Lung (tissue), 12 donors: Measurements from ENCODE around the gene ANKRD33B. TPM values are rescaled to one million over a fixed set of nuclear protein-coding genes. Genes with fewer than 3 reads are reported as not detected.

Experiments used
- ATAC-seq: fragments of 200-7000 bp; cut with Tn5 transposase; one replicate; pipeline ENCODE4 v1.9.1; 2020; ENCODE audit warnings: moderate number of reproducible peaks; ENCODE audit not compliant: insufficient read depth, low FRiP score
- DNase-seq, 3 donors: peaks; one replicate each; pipeline ENCODE4 v3.0.0-alpha.2; 2013 to 2017
- H3K27ac ChIP-seq, 2 donors: one replicate each; pipeline ENCODE4 v1.5.1; 2013; ENCODE audit warnings: mild to moderate bottlenecking in 2 of 2, moderate library complexity in 2 of 2, control low read depth in 1 of 2, inconsistent platforms in 1 of 2, low read depth in 1 of 2, low read length in 1 of 2
- H3K27me3 ChIP-seq, 3 donors: one replicate each; pipeline ENCODE4 v1.5.1; 2013; ENCODE audit warnings: low read length in 2 of 3; ENCODE audit not compliant: control insufficient read depth in 3 of 3, insufficient read depth in 3 of 3
- H3K36me3 ChIP-seq, 4 donors: one replicate each; pipeline ENCODE4 v1.5.1; 2013; ENCODE audit warnings: low read length in 4 of 4, mild to moderate bottlenecking in 1 of 4, moderate library complexity in 1 of 4; ENCODE audit not compliant: control insufficient read depth in 4 of 4, insufficient read depth in 4 of 4
- H3K4me1 ChIP-seq, 5 donors: one replicate each; pipeline ENCODE4 v1.5.1; 2013; ENCODE audit warnings: low read length in 5 of 5, mild to moderate bottlenecking in 2 of 5, moderate library complexity in 1 of 5; ENCODE audit not compliant: control insufficient read depth in 5 of 5, insufficient read depth in 5 of 5
- H3K4me3 ChIP-seq: one replicate; pipeline ENCODE4 v1.5.1; 2013; ENCODE audit warnings: mild to moderate bottlenecking, control low read depth, moderate library complexity
- H3K9ac ChIP-seq, 2 donors: one replicate each; pipeline ENCODE4 v1.5.1; 2013; ENCODE audit warnings: low read length in 2 of 2, control low read depth in 1 of 2; ENCODE audit not compliant: insufficient read depth in 1 of 2
- H3K9me3 ChIP-seq, 4 donors: one replicate each; pipeline ENCODE4 v1.5.1; 2013; ENCODE audit warnings: low read length in 3 of 4, mild to moderate bottlenecking in 1 of 4, moderate library complexity in 1 of 4; ENCODE audit not compliant: control insufficient read depth in 4 of 4, insufficient read depth in 3 of 4
- CTCF ChIP-seq: IDR thresholded peaks from 2 replicates; pipeline ENCODE4 v1.5.1; 2012; ENCODE audit warnings: mild to moderate bottlenecking; ENCODE audit errors: control extremely low read depth, extremely low read depth
- WGBS, 2 donors: extraction: QIAGEN DNeasy Blood & Tissue Kit; methylation state at CpG; one replicate each; pipeline ENCODE4 v1.1.7; 2013; 5-methylcytosine and 5-hydroxymethylcytosine counted together
- polyA plus RNA-seq, 2 donors: library from polyadenylated mRNA; stranded (reverse); fragments of 200-250 nt; gene quantifications; one replicate each; pipeline ENCODE4 v1.2.1, GENCODE V29; 2013
- total RNA-seq, 2 donors: library from RNA; depleted of rRNA in 1 of 2; stranded (reverse); fragments of >200 nt in 1 of 2; gene quantifications; one replicate each; pipeline ENCODE4 v1.2.1, GENCODE V29; 2014 to 2021
- donor health status: control.
- donor health status: control.
- donor health status: Bipolar disorder and iron deficiency.
- donor health status: healthy.
- donor health status: DM: yes; HTN: yes; CAD: no.

The ANKRD33B gene
- total and polyA plus RNA-seq, 4 donors, result 1.0 to 6.3 (median 2.1) TPM

GRCh38 chr5:10581867-10582511, 18.1 kb downstream of the ANKRD33B start:
- 43 to 77% methylated on average over 7 of the region's 7 CpGs for WGBS, 2 donors
- DNase-seq (no peak), ATAC-seq (no peak)
- H3K36me3 ChIP-seq, result no peaks in the 10 kb centered on the region
- no peak for TF ChIP-seq CTCF
- no peak overlapping the region for H3K27ac ChIP-seq
- H3K9me3 ChIP-seq, result peaks cover 0 to 2% (median 0%) of the 10 kb centered on the region in 4 donors
- peaks cover 0 to 18% (median 3%) of the 10 kb centered on the region in 5 donors for H3K4me1 ChIP-seq
- peaks cover 0 to 5% (median 0%) of the 10 kb centered on the region in 3 donors for H3K27me3 ChIP-seq
- H3K4me3 ChIP-seq, result no peak overlapping the region
- H3K9ac ChIP-seq, result no peak overlapping the region

- no peak overlapping the region for H3K4me3 ChIP-seq
- peaks cover 0 to 2% (median 0%) of the 10 kb centered on the region in 4 donors for H3K9me3 ChIP-seq
- peaks cover 0 to 5% (median 0%) of the 10 kb centered on the region in 3 donors for H3K27me3 ChIP-seq
- no peak overlapping the region for H3K27ac ChIP-seq
- DNase-seq (no peak), ATAC-seq (no peak)
- no peak for TF ChIP-seq CTCF
- H3K36me3 ChIP-seq, result no peaks in the 10 kb centered on the region
- 95 to 97% methylated on average over 8 of the region's 8 CpGs for WGBS, 2 donors
- H3K4me1 ChIP-seq, result peaks cover 0 to 16% (median 3%) of the 10 kb centered on the region in 5 donors
- H3K9ac ChIP-seq, result no peak overlapping the region
Measured at GRCh38 chr5:10582512-10582897, 18.6 kb downstream of the ANKRD33B start.

- ATAC-seq (no peak), DNase-seq (no peak)
- H3K4me1 ChIP-seq, result peaks cover 0 to 9% (median 0%) of the 10 kb centered on the region in 5 donors
- no peak for TF ChIP-seq CTCF
- H3K9ac ChIP-seq, result no peak overlapping the region
- H3K4me3 ChIP-seq, result no peak overlapping the region
- H3K9me3 ChIP-seq, result peaks cover 0 to 2% (median 0%) of the 10 kb centered on the region in 4 donors
- no peak overlapping the region for H3K27ac ChIP-seq
- peaks cover 0 to 5% (median 0%) of the 10 kb centered on the region in 3 donors for H3K27me3 ChIP-seq
- no peaks in the 10 kb centered on the region for H3K36me3 ChIP-seq
- 46 to 47% methylated on average over 13 of the region's 13 CpGs for WGBS, 2 donors
Measured at GRCh38 chr5:10583663-10584572, 20.0 kb downstream of the ANKRD33B start.
